Sigmoid colon (tissue), 3 donors: ENCODE measurements around the gene NKX1-1.

ENCODE experiments used
- CTCF ChIP-seq, 4 experiments: fragments of 450-650 bp in 3 of 4; fragments of 200-600 bp in 1 of 4; IDR thresholded peaks; one replicate each; pipeline ENCODE4 v1.5.1; 2016 to 2019; ENCODE audit warnings: antibody characterized with exemption in 4 of 4, mild to moderate bottlenecking in 3 of 4, moderate library complexity in 2 of 4
- POLR2A ChIP-seq, 2 donors: fragments of 450-650 bp; IDR thresholded peaks; one replicate each; pipeline ENCODE4 v1.6.1; 2016; ENCODE audit warnings: antibody characterized with exemption in 2 of 2, mild to moderate bottlenecking in 2 of 2, moderate library complexity in 2 of 2

DNA sequence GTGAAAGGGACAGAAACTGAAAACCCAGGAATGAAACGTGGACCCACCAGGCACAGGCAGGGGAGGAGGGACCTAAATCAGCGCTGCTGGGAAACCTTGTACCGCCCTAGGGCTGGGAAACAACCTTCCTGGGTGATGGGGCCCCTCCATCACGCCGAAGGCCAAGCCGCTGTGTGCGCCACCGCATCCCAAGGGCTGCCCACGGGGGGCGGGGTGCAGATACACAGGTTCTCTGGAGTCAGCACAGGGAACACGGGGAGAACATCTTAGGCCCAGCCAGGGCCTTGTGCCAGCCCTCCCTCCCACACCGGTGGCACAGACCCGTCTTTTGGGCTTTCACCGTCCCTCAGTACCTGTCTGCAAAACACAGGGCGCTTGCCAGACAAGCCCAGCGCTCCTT is 46.3 kb downstream of the NKX1-1 start:
- no peak for TF ChIP-seq CTCF (IDR thresholded peaks at IDR 0.05)
- TF ChIP-seq POLR2A (IDR thresholded peaks at IDR 0.05): no peak
